Fibroblast of lung (primary cell): ENCODE data around the gene STAM. TPM values are rescaled to one million over a fixed set of nuclear protein-coding genes. Genes with fewer than 3 reads are reported as not detected.

Source experiments
- DNase-seq, 2 donors: peaks; one replicate each; pipeline versions ENCODE4 v3.0.0 to v3.0.0-alpha.2; 2010; ENCODE audit warnings: low read depth in 2 of 2
- H2AFZ ChIP-seq: 2 replicates; pipeline ENCODE4 v1.5.1; 2012; ENCODE audit warnings: low read length, control low read depth, inconsistent platforms
- H3K27ac ChIP-seq: 2 replicates; pipeline ENCODE4 v1.5.1; 2011; ENCODE audit warnings: low read length, control low read depth; ENCODE audit not compliant: insufficient read depth
- H3K27me3 ChIP-seq: 2 replicates; pipeline ENCODE4 v1.5.1; 2011; ENCODE audit warnings: mild to moderate bottlenecking, low read length; ENCODE audit not compliant: control insufficient read depth, insufficient read depth
- H3K36me3 ChIP-seq: 2 replicates; pipeline ENCODE4 v1.5.1; 2011; ENCODE audit warnings: low read length; ENCODE audit not compliant: control insufficient read depth, insufficient read depth
- H3K4me1 ChIP-seq: 2 replicates; pipeline ENCODE4 v1.5.1; 2011; ENCODE audit warnings: low read length; ENCODE audit not compliant: control insufficient read depth, insufficient read depth; ENCODE audit errors: extremely low read depth
- H3K4me2 ChIP-seq: 2 replicates; pipeline ENCODE4 v1.5.1; 2011; ENCODE audit warnings: low read length, control low read depth; ENCODE audit not compliant: insufficient read depth; ENCODE audit errors: extremely low read depth
- H3K4me3 ChIP-seq, 4 experiments: fragments of 200-600 bp in 1 of 4; sonication (generic) in 1 of 4; replicated peaks in 1 of 4; 2 replicates each; pipeline ENCODE4 v1.5.1; 2011 to 2016; ENCODE audit warnings: low read length in 4 of 4, low read depth in 3 of 4, mild to moderate bottlenecking in 3 of 4, control low read depth in 2 of 4, inconsistent platforms in 1 of 4, mixed read lengths in 1 of 4; ENCODE audit not compliant: insufficient read depth in 1 of 4; ENCODE audit errors: control extremely low read depth in 1 of 4
- H3K79me2 ChIP-seq: 2 replicates; pipeline ENCODE4 v1.5.1; 2012; ENCODE audit warnings: mild to moderate bottlenecking, low read length, inconsistent platforms; ENCODE audit not compliant: control insufficient read depth, insufficient read depth
- H3K9ac ChIP-seq: 2 replicates; pipeline ENCODE4 v1.5.1; 2011; ENCODE audit warnings: mild to moderate bottlenecking, low read length, control low read depth; ENCODE audit not compliant: insufficient read depth
- H3K9me3 ChIP-seq: 2 replicates; pipeline ENCODE4 v1.5.1; 2012; ENCODE audit warnings: low read depth, low read length; ENCODE audit not compliant: control insufficient read depth, insufficient read depth
- H4K20me1 ChIP-seq: 2 replicates; pipeline ENCODE4 v1.5.1; 2011; ENCODE audit warnings: low read length; ENCODE audit not compliant: control insufficient read depth, insufficient read depth; ENCODE audit errors: extremely low read depth
- CTCF ChIP-seq, 2 donors: IDR thresholded peaks in 1 of 2; conservative IDR thresholded peaks in 1 of 2; 1 replicate in 1 of 2; 2 replicates in 1 of 2; pipeline ENCODE4 v1.5.1; 2011 to 2012; ENCODE audit warnings: low read length in 2 of 2, control low read depth in 1 of 2, inconsistent platforms in 1 of 2, low read depth in 1 of 2, mild to moderate bottlenecking in 1 of 2
- EZH2 ChIP-seq: IDR thresholded peaks from 2 replicates; pipeline ENCODE4 v1.5.1; 2012; ENCODE audit warnings: low read length, control low read depth, mild to moderate bottlenecking; ENCODE audit errors: missing control alignments
- polyA minus RNA-seq: library from RNA; depleted of rRNA, polyadenylated mRNA; stranded (reverse); fragments of >200 nt; gene quantifications from 2 replicates; pipeline ENCODE4 v1.2.3, GENCODE V29; 2011; ENCODE audit warnings: low replicate concordance
- polyA plus RNA-seq, 2 donors: library from polyadenylated mRNA; depleted of rRNA in 1 of 2; stranded (reverse) in 1 of 2; unstranded in 1 of 2; fragments of >200 nt; gene quantifications; 2 replicates each; pipeline ENCODE4 v1.2.1, GENCODE V29; 2011 to 2012; ENCODE audit warnings: missing spikeins in 1 of 2
- total RNA-seq: library from RNA; depleted of rRNA; stranded (reverse); fragments of >200 nt; gene quantifications from 2 replicates; pipeline ENCODE4 v1.2.1, GENCODE V29; 2014

STAM gene
- total RNA-seq (21.6 and 27.9 TPM in 2 replicates), polyA plus RNA-seq (48.7 and 50.0 TPM in 2 replicates), polyA minus RNA-seq (16.3 and 20.1 TPM in 2 replicates)
- polyA plus RNA-seq (2012): 19.4 and 20.2 TPM in 2 replicates

- H3K36me3 ChIP-seq: no peaks in the 10 kb centered on the region
- no peaks in the 10 kb centered on the region for H4K20me1 ChIP-seq
- H3K27ac ChIP-seq: peak within 1 kb of the TSS; percentile 98
- DNase-seq: peak; percentile 92 to 94
- H3K9ac ChIP-seq: peak within 1 kb of the TSS; percentile 93
- H3K9me3 ChIP-seq: no peaks in the 10 kb centered on the region
- no peaks in the 10 kb centered on the region for H3K27me3 ChIP-seq
- peak within 1 kb of the TSS; percentile 82 to 100 (median 95) for H3K4me3 ChIP-seq
- H3K79me2 ChIP-seq: peaks cover 61% of the 10 kb centered on the region
- H3K4me2 ChIP-seq: peak within 1 kb of the TSS; percentile 92
- TF ChIP-seq EZH2: no peak
- no peak for TF ChIP-seq CTCF (conservative IDR thresholded peaks at IDR 0.05 in 1 of 2, IDR thresholded peaks at IDR 0.05 in 1 of 2; ENCODE audit: low read depth in 1 of 2, low read length in 2 of 2)
- H3K4me1 ChIP-seq: peaks cover 3% of the 10 kb centered on the region
- peak within 1 kb of the TSS; percentile 91 for H2AFZ ChIP-seq
These were observed at the start of gene STAM for GRCh38 chr10:17643755-17644484. Gene STAM (plus strand): TSS chr10:17644151. CDS start chr10:17644340, 189 bp downstream.

GRCh38 chr10:17597386-17597785, 46.6 kb upstream of the STAM start:
- no peaks in the 10 kb centered on the region for H3K4me1 ChIP-seq
- H3K9ac ChIP-seq: no peak overlapping the region
- H3K4me2 ChIP-seq: no peak overlapping the region
- TF ChIP-seq CTCF (conservative IDR thresholded peaks at IDR 0.05 in 1 of 2, IDR thresholded peaks at IDR 0.05 in 1 of 2; ENCODE audit: low read depth in 1 of 2, low read length in 2 of 2) (no peak), EZH2 (no peak)
- no peaks in the 10 kb centered on the region for H3K79me2 ChIP-seq
- H2AFZ ChIP-seq: no peak overlapping the region
- H3K27ac ChIP-seq: no peak overlapping the region
- H4K20me1 ChIP-seq: no peaks in the 10 kb centered on the region
- no peaks in the 10 kb centered on the region for H3K36me3 ChIP-seq
- H3K4me3 ChIP-seq: no peak overlapping the region
- DNase-seq: no peak
- H3K9me3 ChIP-seq: no peaks in the 10 kb centered on the region
- no peaks in the 10 kb centered on the region for H3K27me3 ChIP-seq

GRCh38 chr10:17599089-17599488, 44.9 kb upstream of the STAM start:
- H3K9ac ChIP-seq: no peak overlapping the region
- H3K4me2 ChIP-seq: no peak overlapping the region
- H3K79me2 ChIP-seq: no peaks in the 10 kb centered on the region
- TF ChIP-seq CTCF (conservative IDR thresholded peaks at IDR 0.05 in 1 of 2, IDR thresholded peaks at IDR 0.05 in 1 of 2; ENCODE audit: low read depth in 1 of 2, low read length in 2 of 2) (peak; percentile 38 to 52), EZH2 (no peak)
- H3K27ac ChIP-seq: no peak overlapping the region
- DNase-seq: peak; percentile 42 to 67
- no peaks in the 10 kb centered on the region for H4K20me1 ChIP-seq
- H3K27me3 ChIP-seq: no peaks in the 10 kb centered on the region
- H3K36me3 ChIP-seq: no peaks in the 10 kb centered on the region
- no peaks in the 10 kb centered on the region for H3K4me1 ChIP-seq
- H3K4me3 ChIP-seq: no peak overlapping the region
- H2AFZ ChIP-seq: no peak overlapping the region
- H3K9me3 ChIP-seq: no peaks in the 10 kb centered on the region
